ENCODE measurements around the gene DNAJC21. TPM values are rescaled to one million over a fixed set of nuclear protein-coding genes. Genes with fewer than 3 reads are reported as not detected.
A peak's percentile ranks its signal among the peaks of the same experiment; 100 is the strongest.

The DNAJC21 gene
- total and polyA plus RNA-seq, 2 experiments from 2014 or later = 37.8 to 49.4 TPM

GRCh38 chr5:34899066-34899465 lies 30.3 kb upstream of the DNAJC21 start:
- no peak for DNase-seq (ENCODE audit: low read depth in 1 of 2, low spot score in 1 of 2)
- no peaks in the 10 kb centered on the region for H3K36me3 ChIP-seq
- H3K9me3 ChIP-seq (ENCODE audit: low read depth) = no peaks in the 10 kb centered on the region
- H3K27ac ChIP-seq = no peak overlapping the region
- H3K4me1 ChIP-seq (ENCODE audit: low read depth) = peaks cover 4% of the 10 kb centered on the region
- no peak overlapping the region for H3K4me3 ChIP-seq
- no peaks in the 10 kb centered on the region for H3K27me3 ChIP-seq
- TF ChIP-seq, protein P1, sequence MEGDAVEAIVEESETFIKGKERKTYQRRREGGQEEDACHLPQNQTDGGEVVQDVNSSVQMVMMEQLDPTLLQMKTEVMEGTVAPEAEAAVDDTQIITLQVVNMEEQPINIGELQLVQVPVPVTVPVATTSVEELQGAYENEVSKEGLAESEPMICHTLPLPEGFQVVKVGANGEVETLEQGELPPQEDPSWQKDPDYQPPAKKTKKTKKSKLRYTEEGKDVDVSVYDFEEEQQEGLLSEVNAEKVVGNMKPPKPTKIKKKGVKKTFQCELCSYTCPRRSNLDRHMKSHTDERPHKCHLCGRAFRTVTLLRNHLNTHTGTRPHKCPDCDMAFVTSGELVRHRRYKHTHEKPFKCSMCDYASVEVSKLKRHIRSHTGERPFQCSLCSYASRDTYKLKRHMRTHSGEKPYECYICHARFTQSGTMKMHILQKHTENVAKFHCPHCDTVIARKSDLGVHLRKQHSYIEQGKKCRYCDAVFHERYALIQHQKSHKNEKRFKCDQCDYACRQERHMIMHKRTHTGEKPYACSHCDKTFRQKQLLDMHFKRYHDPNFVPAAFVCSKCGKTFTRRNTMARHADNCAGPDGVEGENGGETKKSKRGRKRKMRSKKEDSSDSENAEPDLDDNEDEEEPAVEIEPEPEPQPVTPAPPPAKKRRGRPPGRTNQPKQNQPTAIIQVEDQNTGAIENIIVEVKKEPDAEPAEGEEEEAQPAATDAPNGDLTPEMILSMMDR (IDR thresholded peaks at IDR 0.05; ENCODE audit: low read depth, low read length) = no peak

DNA sequence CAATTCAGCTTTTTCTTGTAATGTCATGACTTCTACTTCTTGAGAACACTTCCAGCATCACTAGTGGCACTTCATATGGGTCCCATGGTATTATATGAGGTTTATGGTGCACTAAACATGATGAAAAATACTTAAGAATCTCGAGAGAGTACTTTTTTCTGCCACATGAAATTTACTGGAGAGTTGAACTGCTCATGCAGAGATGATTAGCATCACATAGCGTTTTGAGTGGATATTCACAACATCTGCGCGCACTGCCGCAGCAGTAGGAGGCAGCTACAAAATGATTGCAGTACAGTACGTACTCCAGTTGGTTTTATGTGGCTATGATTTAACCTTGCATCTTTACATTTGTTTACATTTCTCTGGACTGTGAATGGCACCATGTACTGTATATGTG lies 28.7 kb upstream of the DNAJC21 start:
- no peaks in the 10 kb centered on the region for H3K27me3 ChIP-seq
- H3K4me3 ChIP-seq = no peak overlapping the region
- DNase-seq (ENCODE audit: low read depth in 1 of 2, low spot score in 1 of 2) = no peak
- H3K4me1 ChIP-seq (ENCODE audit: low read depth) = peaks cover 4% of the 10 kb centered on the region
- H3K27ac ChIP-seq = no peak overlapping the region
- H3K36me3 ChIP-seq = no peaks in the 10 kb centered on the region
- TF ChIP-seq, protein P1 (IDR thresholded peaks at IDR 0.05; ENCODE audit: low read depth, low read length) = no peak
- no peaks in the 10 kb centered on the region for H3K9me3 ChIP-seq (ENCODE audit: low read depth)

DNA sequence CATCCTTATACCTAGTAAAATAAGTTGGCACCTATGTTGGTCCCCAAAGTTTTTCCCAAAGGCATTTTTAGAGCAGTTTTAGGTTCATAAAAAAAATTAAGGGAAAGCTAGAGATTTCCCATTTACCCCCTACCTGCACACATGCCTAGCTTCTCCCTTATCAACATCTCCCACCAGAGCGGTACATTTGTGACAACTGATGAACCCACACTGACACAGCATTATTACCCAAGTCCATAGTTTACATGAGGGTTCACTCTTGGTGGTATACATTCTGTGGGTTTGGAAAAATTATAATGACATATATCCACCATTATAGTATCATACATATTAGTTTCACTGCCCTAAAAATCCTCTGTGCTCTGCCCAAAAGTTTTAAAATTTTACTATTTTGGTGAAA lies 26.1 kb upstream of the DNAJC21 start:
- no peak for DNase-seq (ENCODE audit: low read depth in 1 of 2, low spot score in 1 of 2)
- TF ChIP-seq, protein P1 (IDR thresholded peaks at IDR 0.05; ENCODE audit: low read depth, low read length) = no peak
- no peaks in the 10 kb centered on the region for H3K4me1 ChIP-seq (ENCODE audit: low read depth)
- peaks cover 6% of the 10 kb centered on the region for H3K36me3 ChIP-seq
- H3K27me3 ChIP-seq = no peaks in the 10 kb centered on the region
- H3K4me3 ChIP-seq = no peak overlapping the region
- no peaks in the 10 kb centered on the region for H3K9me3 ChIP-seq (ENCODE audit: low read depth)
- H3K27ac ChIP-seq = no peak overlapping the region

- peak in 1 of 2 donors; percentile 40 for DNase-seq (ENCODE audit: low read depth in 1 of 2, low spot score in 1 of 2)
- no peaks in the 10 kb centered on the region for H3K27me3 ChIP-seq
- TF ChIP-seq, protein P1 (IDR thresholded peaks at IDR 0.05; ENCODE audit: low read depth, low read length) = peak; percentile 54
- no peaks in the 10 kb centered on the region for H3K4me1 ChIP-seq (ENCODE audit: low read depth)
- peaks cover 14% of the 10 kb centered on the region for H3K36me3 ChIP-seq
- H3K4me3 ChIP-seq = no peak overlapping the region
- H3K9me3 ChIP-seq (ENCODE audit: low read depth) = no peaks in the 10 kb centered on the region
- H3K27ac ChIP-seq = no peak overlapping the region
Measured at GRCh38 chr5:34905564-34905963, 23.8 kb upstream of the DNAJC21 start.

- no peak overlapping the region for H3K4me3 ChIP-seq
- TF ChIP-seq, protein P1 (IDR thresholded peaks at IDR 0.05; ENCODE audit: low read depth, low read length) = no peak
- no peaks in the 10 kb centered on the region for H3K9me3 ChIP-seq (ENCODE audit: low read depth)
- H3K27me3 ChIP-seq = no peaks in the 10 kb centered on the region
- peaks cover 24% of the 10 kb centered on the region for H3K36me3 ChIP-seq
- H3K27ac ChIP-seq = no peak overlapping the region
- H3K4me1 ChIP-seq (ENCODE audit: low read depth) = peaks cover 12% of the 10 kb centered on the region
- DNase-seq (ENCODE audit: low read depth in 1 of 2, low spot score in 1 of 2) = no peak
Measured at GRCh38 chr5:34913072-34913471, 16.3 kb upstream of the DNAJC21 start.
